Fibroblast of upper back skin (primary cell): ENCODE data around the gene CKAP2.
"Not testable (repeated sequence)": the region's sequence is repeated elsewhere in the genome, so short reads cannot be mapped to it uniquely, and the experiment has no call there.

Experiments used
- DNase-seq: peaks from one replicate; pipeline ENCODE4 v3.0.0-alpha.2; 2013

The CKAP2 gene, protein sequence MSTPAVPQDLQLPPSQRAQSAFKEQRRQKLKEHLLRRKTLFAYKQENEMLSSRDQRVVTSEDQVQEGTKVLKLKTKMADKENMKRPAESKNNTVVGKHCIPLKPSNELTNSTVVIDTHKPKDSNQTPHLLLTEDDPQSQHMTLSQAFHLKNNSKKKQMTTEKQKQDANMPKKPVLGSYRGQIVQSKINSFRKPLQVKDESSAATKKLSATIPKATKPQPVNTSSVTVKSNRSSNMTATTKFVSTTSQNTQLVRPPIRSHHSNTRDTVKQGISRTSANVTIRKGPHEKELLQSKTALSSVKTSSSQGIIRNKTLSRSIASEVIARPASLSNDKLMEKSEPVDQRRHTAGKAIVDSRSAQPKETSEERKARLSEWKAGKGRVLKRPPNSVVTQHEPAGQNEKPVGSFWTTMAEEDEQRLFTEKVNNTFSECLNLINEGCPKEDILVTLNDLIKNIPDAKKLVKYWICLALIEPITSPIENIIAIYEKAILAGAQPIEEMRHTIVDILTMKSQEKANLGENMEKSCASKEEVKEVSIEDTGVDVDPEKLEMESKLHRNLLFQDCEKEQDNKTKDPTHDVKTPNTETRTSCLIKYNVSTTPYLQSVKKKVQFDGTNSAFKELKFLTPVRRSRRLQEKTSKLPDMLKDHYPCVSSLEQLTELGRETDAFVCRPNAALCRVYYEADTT

DNA sequence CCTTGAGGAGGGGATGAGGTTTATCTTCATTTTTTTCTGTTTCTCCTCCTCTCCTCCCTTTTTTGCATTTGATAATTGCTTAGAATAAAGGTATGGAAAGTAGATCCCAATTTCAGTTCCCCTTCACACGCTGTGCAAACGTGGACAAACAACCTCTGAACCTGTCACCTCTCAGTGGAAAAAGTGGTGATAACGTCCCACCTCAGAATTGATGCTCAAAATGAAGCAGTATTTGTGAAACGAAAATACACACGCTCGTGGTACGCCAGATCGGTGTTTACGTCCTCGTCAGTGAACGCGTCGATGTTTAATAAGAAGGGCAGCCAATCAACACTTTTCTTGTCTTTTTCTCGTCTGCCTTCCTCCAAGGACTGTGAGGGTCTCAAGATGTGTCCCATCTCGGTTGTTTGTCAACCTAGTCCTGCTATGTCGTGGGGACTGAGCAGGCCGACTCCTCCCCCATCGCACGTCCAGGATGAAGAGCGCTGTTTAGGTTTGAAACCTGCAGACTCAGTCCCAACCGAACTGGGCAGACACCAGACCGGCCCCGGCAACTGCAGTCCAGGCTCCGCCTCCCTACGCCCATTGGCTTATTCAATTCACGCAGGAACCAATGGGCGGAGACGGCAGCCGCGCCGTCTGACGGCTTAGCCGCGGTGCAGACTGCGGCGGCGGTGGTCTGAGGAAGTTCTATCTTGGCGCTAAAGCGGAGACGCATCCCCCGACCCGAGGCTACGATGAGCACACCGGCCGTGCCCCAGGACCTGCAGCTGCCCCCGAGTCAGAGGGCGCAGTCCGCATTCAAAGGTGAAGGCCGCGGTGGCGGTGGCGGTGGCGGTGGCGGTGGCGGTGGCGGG lies at the start of gene CKAP2:
Gene CKAP2 (plus strand): TSS at position 659 of the 857 bp plus-strand sequence. CDS start 79 bp downstream, at position 738.
- peak; percentile 91 for DNase-seq

DNA sequence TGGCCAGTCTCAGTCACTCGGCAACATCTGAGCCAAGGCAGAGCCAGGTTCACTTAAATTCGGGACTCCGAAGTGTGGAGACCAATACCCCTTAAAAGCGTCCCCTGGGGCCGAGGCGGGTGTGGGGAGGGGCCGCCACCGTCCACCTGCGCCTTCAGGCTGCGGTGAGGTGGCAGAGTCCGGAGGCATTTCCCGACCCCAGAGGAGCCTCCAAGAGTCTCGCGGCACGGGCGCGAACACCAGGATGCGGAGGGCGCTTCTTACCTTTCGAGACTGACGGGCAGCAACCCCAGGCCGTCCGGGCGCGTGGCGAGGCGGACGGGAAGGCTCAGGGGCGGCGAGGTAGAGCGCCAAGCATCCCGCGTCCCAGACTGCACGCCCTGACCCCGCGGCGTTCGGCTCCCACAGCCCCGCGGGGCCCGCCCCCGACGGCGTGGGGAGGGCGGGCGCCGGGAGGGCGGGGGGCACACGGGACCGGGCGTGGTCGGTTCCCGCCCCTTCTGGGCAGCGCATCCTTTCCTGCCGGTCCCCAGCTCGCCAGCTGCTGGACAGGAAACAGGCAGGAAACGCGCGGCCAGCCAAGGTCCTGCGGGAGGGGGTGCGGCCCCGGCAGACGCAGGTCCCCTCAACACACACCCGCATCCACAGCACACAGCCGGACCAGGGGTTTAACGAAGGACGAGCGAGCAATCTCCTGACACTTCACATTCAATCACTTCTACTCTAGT lies 49.3 kb upstream of the CKAP2 start, which contains the start of gene THSD1:
Gene THSD1 (minus strand): TSS at position 406 of the 728 bp plus-strand sequence. CDS start 3,572 bp downstream, outside the sequence.
- DNase-seq: peak; percentile 20

DNA sequence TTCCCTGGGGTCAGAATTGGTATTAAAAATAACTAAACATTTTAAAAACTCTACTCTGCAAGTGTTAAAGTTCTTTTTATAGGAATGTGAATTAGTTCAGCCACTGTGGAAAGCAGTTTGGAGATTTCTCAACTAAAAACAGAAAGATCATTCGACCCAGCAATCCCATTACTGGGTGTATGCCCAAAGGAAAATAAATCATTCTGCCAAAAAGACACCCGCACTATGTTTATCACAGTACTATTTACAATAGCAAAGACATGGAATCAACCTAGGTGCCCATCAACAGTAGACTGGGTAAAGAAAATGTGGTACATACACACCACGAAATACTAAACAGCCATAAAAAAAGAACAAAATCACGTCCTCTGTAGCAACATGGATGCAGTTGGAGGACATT lies 48.6 kb upstream of the CKAP2 start:
- no peak for DNase-seq

DNA sequence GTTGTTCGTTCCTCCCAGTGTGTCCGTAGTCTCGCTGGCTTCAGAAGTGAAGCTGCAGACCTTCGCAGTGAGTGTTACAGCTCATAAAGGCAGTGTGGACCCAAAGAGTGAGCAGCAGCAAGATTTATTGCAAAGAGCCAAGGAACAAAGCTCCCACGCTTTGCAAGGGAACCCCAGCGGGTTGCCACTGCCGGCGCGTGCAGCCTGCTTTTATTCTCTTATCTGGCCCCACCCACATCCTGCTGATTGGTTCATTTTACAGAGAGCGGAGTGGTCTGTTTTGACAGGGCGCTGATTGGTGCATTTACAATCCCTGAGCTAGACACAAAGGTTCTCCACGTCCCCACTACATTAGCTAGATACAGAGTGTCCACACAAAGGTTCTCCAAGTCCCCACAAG lies 47.8 kb upstream of the CKAP2 start:
- DNase-seq: not testable (repeated sequence)

GRCh38 chr13:52408071-52408658 lies 47.1 kb upstream of the CKAP2 start:
- DNase-seq: not testable (repeated sequence)

GRCh38 chr13:52411629-52412028 lies 43.6 kb upstream of the CKAP2 start:
- DNase-seq: peak; percentile 88

DNA sequence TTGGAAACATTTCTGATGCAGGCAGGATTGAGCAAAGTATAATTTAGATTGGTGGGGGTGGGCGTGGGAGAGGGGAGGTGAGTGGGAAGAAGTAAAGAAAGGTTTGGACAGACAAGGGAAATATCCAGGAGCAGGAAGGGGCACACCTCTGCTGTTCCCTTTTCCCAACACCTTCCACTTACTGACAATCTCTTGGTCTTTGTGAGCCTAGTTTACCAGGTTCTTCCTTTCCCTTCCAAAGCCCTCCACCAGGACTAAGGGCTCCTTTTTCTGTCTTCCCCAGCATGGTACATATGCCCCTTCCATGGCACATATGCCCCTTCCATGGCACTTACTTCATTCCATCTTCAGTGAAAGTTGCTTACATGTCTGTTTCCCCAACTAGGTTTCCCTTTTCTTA lies 43.1 kb upstream of the CKAP2 start:
- no peak for DNase-seq

DNA sequence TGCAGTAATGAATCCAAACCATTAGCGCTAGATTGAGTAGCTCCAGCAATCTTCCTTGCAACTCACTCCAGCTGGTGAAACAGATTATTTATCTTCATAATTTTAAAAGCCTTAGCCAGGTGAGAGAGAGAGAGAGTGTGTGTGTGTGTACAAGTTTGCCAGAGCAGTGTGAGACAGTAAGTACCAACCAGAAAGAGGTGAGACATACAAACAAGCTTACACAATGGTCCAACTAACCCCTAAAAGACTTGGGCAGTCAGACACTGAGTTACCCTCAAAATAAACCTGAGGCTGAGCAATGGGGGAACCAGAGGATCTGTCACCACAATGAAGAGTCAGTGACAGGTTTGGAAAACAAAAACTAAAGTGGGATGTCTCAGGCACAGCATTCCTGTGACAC lies 41.2 kb upstream of the CKAP2 start:
- DNase-seq: no peak

DNA sequence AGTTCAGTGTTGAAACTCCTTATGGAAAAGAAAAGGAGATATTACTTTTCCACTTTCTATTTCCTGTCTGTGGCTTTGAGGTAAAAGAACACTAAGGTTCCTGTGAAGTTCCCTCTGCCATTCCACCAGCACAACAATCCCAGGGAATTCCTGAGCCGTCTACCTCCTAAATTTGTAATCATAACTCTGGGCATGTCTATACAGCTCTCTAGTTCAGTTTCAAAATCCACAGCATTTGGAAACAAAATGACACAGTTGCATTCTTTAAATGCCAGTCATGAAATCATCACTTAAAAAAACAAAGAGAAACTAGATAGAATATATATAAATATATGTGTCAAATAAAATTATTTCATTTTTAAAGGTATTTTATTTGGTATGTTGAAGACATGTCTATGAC lies 40.3 kb upstream of the CKAP2 start:
- DNase-seq: peak; percentile 67

- DNase-seq: no peak
Measured at GRCh38 chr13:52419080-52419479, 36.2 kb upstream of the CKAP2 start.

DNA sequence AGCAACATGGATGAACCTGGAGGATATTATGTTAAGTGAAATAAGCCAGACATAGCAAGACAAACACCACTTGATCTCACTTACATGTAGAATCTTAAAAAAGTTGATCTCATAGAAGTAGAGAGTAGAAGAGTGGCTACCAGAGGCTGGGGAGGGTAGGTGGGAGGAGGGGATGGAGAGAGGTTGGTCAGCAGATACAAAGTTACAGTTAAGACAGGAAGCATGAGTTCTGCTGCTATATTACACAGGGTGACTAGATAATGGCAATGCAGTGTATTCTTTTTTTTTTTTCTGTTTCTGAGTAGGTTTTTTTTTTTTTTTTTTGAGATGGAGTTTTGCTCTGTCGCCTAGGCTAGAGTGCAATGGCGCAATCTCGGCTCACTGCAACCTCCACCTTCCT lies 34.1 kb upstream of the CKAP2 start:
- no peak for DNase-seq

- no peak for DNase-seq
Measured at GRCh38 chr13:52428295-52428694, 27.0 kb upstream of the CKAP2 start.

- no peak for DNase-seq
Measured at GRCh38 chr13:52432456-52432855, 22.8 kb upstream of the CKAP2 start.

GRCh38 chr13:52446265-52446664 lies 9.0 kb upstream of the CKAP2 start:
- DNase-seq: no peak

GRCh38 chr13:52447354-52447753 lies 7.9 kb upstream of the CKAP2 start:
- no peak for DNase-seq

DNA sequence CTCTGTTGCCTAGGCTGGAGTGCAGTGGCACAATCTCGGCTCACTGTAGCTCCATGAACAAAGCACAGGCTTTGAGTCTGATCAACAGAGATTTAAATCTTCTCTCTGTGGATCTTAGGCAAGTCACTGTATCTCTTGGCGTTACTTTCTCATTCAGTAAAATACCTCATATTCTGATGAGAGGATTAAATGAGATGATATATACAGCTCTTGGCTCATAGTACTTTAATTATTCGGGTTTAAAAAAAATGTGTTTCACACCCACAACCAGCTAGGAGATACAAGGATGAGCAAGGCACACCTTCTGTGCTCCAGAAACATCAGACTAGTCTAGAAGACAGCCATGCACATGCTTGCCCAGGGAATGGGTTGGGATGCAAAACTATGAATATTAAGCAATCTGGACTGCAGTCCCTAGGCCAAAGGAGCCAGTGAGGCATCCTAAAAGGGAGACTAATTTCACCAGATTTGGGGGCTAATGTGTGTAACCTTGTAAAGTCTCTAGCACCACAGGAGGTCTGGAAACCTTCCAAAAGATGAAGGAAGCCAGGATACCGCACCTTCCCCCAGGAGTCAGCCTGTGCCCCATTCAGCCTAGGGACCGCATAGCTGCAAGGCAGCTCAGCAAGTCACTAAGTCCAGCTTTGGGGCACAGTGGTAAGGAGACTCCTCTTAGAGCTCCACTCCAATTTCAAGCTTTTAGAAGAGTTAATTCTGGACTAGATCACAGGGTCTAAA lies 7.3 kb upstream of the CKAP2 start:
- DNase-seq: no peak

- DNase-seq: peak; percentile 3
Measured at GRCh38 chr13:52449331-52450011, 5.8 kb upstream of the CKAP2 start.

GRCh38 chr13:52450012-52450792 lies 5.1 kb upstream of the CKAP2 start, which contains the start of gene VPS36:
Gene VPS36, minus strand, starts transcription at chr13:52450634. Its CDS starts 40 bp downstream, at chr13:52450594.
- DNase-seq: peak; percentile 92

- DNase-seq: no peak
Measured at GRCh38 chr13:52450793-52451116, 4.5 kb upstream of the CKAP2 start.
